Upper lobe of right lung (tissue), 1 donor: ENCODE measurements around the gene ZFX. TPM values are rescaled to one million over a fixed set of nuclear protein-coding genes. Genes with fewer than 3 reads are reported as not detected.
A peak's percentile ranks its signal among the peaks of the same experiment; 100 is the strongest.

Experiments
- ATAC-seq: fragments of 200-7000 bp; cut with Tn5 transposase; one replicate; pipeline ENCODE4 v1.9.1; 2020; ENCODE audit warnings: mild to moderate bottlenecking, moderate library complexity
- DNase-seq: peaks from one replicate; pipeline ENCODE4 v3.0.0-alpha.2; 2020
- H3K27ac ChIP-seq: fragments of 200-600 bp; one replicate; pipeline ENCODE4 v1.8.0; 2022
- H3K27me3 ChIP-seq: fragments of 200-600 bp; one replicate; pipeline ENCODE4 v1.8.0; 2022; ENCODE audit warnings: mild to moderate bottlenecking
- H3K36me3 ChIP-seq: fragments of 200-600 bp; one replicate; pipeline ENCODE4 v1.8.0; 2022
- H3K4me1 ChIP-seq: fragments of 200-600 bp; one replicate; pipeline ENCODE4 v1.8.0; 2022
- H3K4me3 ChIP-seq: fragments of 200-600 bp; one replicate; pipeline ENCODE4 v1.8.0; 2022; ENCODE audit warnings: mild to moderate bottlenecking
- H3K9me3 ChIP-seq: fragments of 200-600 bp; one replicate; pipeline ENCODE4 v1.8.0; 2022
- intact Hi-C: fragments of 100-400 bp; cut with DNase I; formaldehyde crosslinking; loops from one replicate; pipeline ENCODE4 v1.11.0; 2022
- total RNA-seq: library from RNA; stranded (reverse); fragmentation: NEBNext Ultra II Directional; extraction: Animal tissue kit (Norgen Biotek cat#: 25700); gene quantifications from one replicate; pipeline ENCODE4 v1.2.1, GENCODE V29; 2021
- TF ChIP-seq, protein P1 (sequence below): fragments of 200-600 bp; IDR thresholded peaks from one replicate; pipeline ENCODE4 v1.8.0; 2022; ENCODE audit warnings: antibody characterized with exemption
- donor health status: DM: no; HTN: yes; CAD: no; lungs with severe emphysema.

ZFX gene
- total RNA-seq, 1 donor from 2014 or later = 41.5 TPM

DNA sequence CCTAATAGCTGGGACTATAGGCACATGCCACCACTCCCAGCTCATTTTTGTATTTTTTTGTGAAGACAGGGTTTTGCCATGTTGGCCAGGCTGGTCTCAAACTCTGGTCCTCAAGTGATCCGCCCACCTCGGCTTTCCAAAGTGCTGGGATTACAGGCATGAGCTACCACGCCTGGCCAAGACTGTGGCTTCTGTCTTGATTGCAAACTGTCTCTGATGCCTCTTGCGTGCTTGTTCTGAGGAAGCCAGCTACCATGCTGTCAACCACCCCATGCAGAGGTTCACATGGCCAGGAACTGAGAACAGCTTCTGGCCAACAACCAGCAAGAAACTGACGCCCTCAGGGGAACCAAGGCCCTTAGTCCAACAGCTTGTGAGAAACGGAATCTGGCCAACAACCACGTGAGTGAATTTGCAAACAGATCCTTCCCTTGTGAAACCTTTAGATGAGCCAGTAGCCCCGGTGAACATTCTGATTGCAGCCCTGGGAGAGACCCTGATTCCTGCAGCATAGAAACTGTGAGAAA, 93.2 kb downstream of the ZFX start:
- H3K36me3 ChIP-seq = no peaks in the 10 kb centered on the region
- intact Hi-C loops = no loop called here
- TF ChIP-seq, protein P1, sequence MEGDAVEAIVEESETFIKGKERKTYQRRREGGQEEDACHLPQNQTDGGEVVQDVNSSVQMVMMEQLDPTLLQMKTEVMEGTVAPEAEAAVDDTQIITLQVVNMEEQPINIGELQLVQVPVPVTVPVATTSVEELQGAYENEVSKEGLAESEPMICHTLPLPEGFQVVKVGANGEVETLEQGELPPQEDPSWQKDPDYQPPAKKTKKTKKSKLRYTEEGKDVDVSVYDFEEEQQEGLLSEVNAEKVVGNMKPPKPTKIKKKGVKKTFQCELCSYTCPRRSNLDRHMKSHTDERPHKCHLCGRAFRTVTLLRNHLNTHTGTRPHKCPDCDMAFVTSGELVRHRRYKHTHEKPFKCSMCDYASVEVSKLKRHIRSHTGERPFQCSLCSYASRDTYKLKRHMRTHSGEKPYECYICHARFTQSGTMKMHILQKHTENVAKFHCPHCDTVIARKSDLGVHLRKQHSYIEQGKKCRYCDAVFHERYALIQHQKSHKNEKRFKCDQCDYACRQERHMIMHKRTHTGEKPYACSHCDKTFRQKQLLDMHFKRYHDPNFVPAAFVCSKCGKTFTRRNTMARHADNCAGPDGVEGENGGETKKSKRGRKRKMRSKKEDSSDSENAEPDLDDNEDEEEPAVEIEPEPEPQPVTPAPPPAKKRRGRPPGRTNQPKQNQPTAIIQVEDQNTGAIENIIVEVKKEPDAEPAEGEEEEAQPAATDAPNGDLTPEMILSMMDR = no peak
- H3K9me3 ChIP-seq = no peaks in the 10 kb centered on the region
- H3K4me1 ChIP-seq = no peaks in the 10 kb centered on the region
- no peak overlapping the region for H3K27ac ChIP-seq
- peak; percentile 74 for ATAC-seq
- no peak overlapping the region for H3K4me3 ChIP-seq
- no peaks in the 10 kb centered on the region for H3K27me3 ChIP-seq
- no peak for DNase-seq

DNA sequence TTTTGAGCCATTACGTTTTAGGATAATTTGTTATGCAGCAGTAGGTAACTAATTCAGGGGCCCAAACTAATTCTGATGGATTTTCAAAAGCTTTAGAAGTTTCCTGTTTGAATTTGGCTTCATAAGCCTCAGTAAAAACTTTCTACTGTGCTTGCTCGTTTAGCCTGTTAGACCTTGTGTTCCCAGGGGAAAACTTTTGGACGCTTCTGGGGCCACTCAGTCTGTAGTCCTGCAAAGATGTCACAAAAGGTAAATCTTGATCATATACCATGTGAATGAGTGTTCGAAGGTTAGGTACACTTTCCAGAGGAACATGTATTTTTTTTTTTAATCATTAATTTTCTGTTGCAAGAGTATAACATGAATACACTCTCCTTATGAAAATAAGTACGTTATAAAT, 93.7 kb downstream of the ZFX start:
- intact Hi-C loops = no loop called here
- TF ChIP-seq, protein P1 = no peak
- DNase-seq (no peak), ATAC-seq (no peak)
- no peaks in the 10 kb centered on the region for H3K36me3 ChIP-seq
- H3K4me3 ChIP-seq = no peak overlapping the region
- H3K27me3 ChIP-seq = no peaks in the 10 kb centered on the region
- H3K9me3 ChIP-seq = no peaks in the 10 kb centered on the region
- H3K27ac ChIP-seq = no peak overlapping the region
- H3K4me1 ChIP-seq = no peaks in the 10 kb centered on the region

DNA sequence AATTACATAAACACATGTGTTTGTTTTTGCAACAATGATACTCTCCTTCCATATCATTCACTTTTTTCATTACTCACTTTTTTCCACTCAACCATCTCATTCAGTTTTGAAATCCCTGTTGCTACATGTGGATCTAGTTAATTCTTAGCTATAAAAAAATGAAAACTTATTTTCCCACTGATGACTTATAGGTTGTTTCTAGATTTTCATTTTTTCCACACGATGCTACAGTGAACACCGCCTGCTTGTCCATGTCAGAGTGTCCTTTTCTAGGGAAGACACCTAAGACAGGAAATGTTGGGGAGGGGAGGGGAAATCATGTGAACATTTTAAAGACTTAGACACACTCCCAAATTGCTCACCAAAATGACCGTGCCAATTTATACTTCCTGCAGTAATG, 94.2 kb downstream of the ZFX start:
- no peak for ATAC-seq
- TF ChIP-seq, protein P1 = no peak

DNA sequence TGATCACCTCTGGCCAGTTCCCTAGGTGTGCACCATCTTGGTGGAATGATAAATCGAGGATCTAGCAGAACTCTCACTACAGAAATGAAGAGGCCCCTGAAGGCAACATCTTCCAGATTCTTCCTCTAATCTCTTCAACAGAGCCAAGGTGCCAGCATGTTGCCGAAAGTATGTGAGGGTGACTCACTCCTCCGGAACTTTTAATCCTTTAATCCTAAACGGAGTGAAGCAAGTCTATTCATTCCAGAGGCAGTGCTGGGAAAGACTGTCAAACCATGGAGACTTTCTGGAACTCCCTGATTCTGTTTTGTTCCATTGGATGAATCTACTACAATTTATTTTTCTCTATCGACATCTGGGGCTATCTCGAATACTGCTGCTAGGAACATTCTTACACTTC, 95.7 kb downstream of the ZFX start:
- Histone ChIP-seq H3K27ac (no peak overlapping the region), H3K9me3 (no peaks in the 10 kb centered on the region), H3K4me3 (no peak overlapping the region), H3K4me1 (no peaks in the 10 kb centered on the region), H3K36me3 (no peaks in the 10 kb centered on the region), H3K27me3 (no peaks in the 10 kb centered on the region)
- intact Hi-C loops = no loop called here
- no peak for ATAC-seq
- DNase-seq = no peak
- TF ChIP-seq, protein P1 = no peak

More for the DNA sequence above, 94.2 kb downstream of the ZFX start:
- Histone ChIP-seq H3K4me1 (no peaks in the 10 kb centered on the region), H3K4me3 (no peak overlapping the region), H3K9me3 (no peaks in the 10 kb centered on the region), H3K27ac (no peak overlapping the region), H3K36me3 (no peaks in the 10 kb centered on the region), H3K27me3 (no peaks in the 10 kb centered on the region)
- DNase-seq = no peak
- intact Hi-C loops = no loop called here

DNA sequence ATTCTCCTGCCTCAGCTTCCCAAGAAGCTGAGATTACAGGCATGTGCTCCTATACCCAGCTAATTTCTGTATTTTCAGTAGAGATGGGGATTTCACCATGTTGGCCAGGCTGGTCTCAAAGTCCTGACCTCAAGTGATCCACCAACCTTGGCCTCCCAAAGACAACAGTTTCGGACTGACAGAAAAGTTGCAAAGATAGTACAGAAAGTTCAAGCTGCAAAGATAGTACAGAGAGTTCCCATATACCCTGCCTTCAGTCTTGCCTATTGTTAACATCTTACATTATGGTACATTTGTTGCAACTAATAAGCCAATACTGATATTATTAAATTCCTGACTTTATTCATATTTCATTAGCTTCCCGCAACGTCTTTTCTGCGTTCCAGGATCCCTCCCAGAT, 98.5 kb downstream of the ZFX start:
- no peak for DNase-seq
- Histone ChIP-seq H3K27me3 (no peaks in the 10 kb centered on the region), H3K4me3 (no peak overlapping the region), H3K4me1 (no peaks in the 10 kb centered on the region), H3K9me3 (no peaks in the 10 kb centered on the region), H3K27ac (no peak overlapping the region), H3K36me3 (no peaks in the 10 kb centered on the region)
- intact Hi-C loops = no loop called here
- no peak for ATAC-seq
- TF ChIP-seq, protein P1 = no peak

DNA sequence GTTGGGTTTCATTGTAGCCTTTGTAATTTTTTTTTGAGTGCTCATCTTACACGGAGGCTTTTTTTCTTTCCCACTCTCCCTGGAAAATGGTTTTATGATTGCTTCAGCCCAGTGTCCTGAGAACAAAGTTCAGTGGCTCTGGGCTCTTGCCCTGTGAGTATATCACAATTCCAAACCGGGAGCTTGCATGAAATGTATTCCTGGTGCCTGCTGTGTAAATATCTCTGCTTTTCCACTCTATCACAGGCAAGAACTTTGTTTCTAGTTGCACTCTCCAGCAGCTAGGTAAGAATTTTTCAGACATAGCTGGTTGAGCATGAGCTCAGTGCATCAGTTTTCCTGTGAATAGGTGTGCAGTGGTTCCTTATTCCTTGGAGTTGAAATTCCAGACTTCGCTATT, 103.5 kb downstream of the ZFX start:
- TF ChIP-seq, protein P1 = no peak
- Histone ChIP-seq H3K4me3 (no peak overlapping the region), H3K36me3 (no peaks in the 10 kb centered on the region), H3K4me1 (no peaks in the 10 kb centered on the region), H3K27ac (no peak overlapping the region), H3K27me3 (no peaks in the 10 kb centered on the region), H3K9me3 (no peaks in the 10 kb centered on the region)
- DNase-seq (no peak), ATAC-seq (no peak)
- intact Hi-C loops = no loop called here
